Measurements from ENCODE around the gene ZFYVE27.

ZFYVE27 gene

GRCh38 chr10:97798958-97799610, 62.2 kb downstream of the ZFYVE27 start:
- no peak for DNase-seq

- DNase-seq = no peak
Measured at GRCh38 chr10:97800474-97800873, 63.5 kb downstream of the ZFYVE27 start.

- DNase-seq = no peak
Measured at GRCh38 chr10:97801422-97801821, 64.5 kb downstream of the ZFYVE27 start.

- no peak for DNase-seq
Measured at GRCh38 chr10:97805096-97805884, 68.4 kb downstream of the ZFYVE27 start.

GRCh38 chr10:97805949-97806348, 69.0 kb downstream of the ZFYVE27 start:
- no peak for DNase-seq

- DNase-seq = no peak
Measured at GRCh38 chr10:97810446-97810845, 73.5 kb downstream of the ZFYVE27 start.

Measured in activated T-cell treated with anti-CD3 and anti-CD28 coated beads, Interleukin-2, amount 50 U/mL, for 1 hour (primary cell).